ENCODE data around the gene CCNJL. TPM values are rescaled to one million over a fixed set of nuclear protein-coding genes. Genes with fewer than 3 reads are reported as not detected.
"Not testable (repeated sequence)": the region's sequence is repeated elsewhere in the genome, so short reads cannot be mapped to it uniquely, and the experiment has no call there.

Gene CCNJL
- total RNA-seq, 1 experiment from 2014 or later, result 7.6 TPM

DNA sequence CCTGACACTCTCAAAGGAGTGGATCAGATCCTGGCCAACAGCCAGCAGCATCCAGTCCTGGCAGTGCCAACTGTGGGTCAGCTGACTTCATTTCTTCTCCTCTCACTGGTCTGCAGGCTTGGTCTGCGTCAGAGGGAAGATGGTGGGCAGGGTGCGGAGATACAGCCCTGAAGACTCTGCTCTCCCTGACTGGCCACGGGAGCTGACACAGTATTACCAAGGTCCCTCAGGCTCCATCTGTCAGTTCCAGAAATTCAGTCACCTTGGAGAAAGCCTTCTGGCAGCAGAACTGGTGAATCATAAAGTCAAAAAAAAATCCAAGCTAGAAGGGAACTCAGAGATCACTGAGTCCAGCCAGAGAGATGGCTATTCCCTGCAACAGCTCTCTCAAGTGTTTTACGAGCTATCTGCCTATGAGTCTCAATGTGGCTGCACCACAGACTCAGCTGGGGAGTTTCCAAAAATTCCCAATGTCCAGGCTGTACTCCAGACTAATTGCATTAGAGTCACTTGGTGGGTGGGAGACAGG, 30.1 kb upstream of the CCNJL start:
- intact Hi-C loops (cut with micrococcal nuclease; ENCODE audit: unreplicated experiment), result no loop called here
- POLR2A ChIA-PET (ENCODE audit: low non-redundant PET), result no interaction called here

DNA sequence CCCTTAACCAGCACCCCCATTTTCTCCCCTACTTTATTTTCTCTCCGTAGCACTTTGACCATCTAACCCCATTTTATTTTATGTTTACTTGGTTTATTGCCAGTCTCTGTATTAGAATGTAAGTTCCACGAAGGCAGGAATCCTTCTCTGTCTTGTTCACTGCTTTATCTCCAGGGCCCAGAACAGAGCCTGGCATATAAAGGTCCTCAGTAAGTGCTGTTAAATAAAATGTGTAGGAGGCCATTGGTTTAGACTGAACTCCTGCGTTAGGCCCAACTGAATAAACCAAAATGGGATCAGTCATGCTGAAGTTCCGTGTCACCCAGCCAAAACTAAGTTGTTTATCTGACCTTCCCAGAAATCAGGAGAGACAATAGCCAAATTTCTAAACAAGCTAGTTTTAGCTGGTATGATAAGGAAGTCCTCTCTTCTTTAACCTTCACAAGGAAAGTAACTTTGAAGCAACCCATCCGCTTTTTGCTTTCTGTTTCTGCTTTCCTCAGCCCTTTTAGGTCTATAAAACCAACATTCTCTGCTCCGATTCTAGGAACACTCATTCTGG, 29.0 kb upstream of the CCNJL start:
- intact Hi-C loops (cut with micrococcal nuclease; ENCODE audit: unreplicated experiment), result no loop called here
- Histone ChIP-seq H3K27me3 (replicated peaks; ENCODE audit: insufficient read depth, low read depth, low read length, poor library complexity) (no peaks in the 10 kb centered on the region), H3K9me3 (ENCODE audit: low read depth, low read length, poor library complexity, severe bottlenecking) (no peaks in the 10 kb centered on the region), H3K4me1 (ENCODE audit: insufficient read depth, low read length, poor library complexity, severe bottlenecking) (peaks cover 4% of the 10 kb centered on the region), H3K36me3 (ENCODE audit: insufficient read depth, low read length, poor library complexity, severe bottlenecking) (no peaks in the 10 kb centered on the region), H3K27ac (ENCODE audit: low read depth, low read length, poor library complexity, severe bottlenecking) (no peak overlapping the region), H3K4me3 (ENCODE audit: low read depth, low read length, poor library complexity, severe bottlenecking) (no peak overlapping the region)
- POLR2A ChIA-PET (ENCODE audit: low non-redundant PET), result interaction anchor here (0.6 kb wide), 1 partner anchor 143 kb away, joined by 7 read pairs; no protein-coding TSS in a partner anchor
- TF ChIP-seq EZH2 (IDR thresholded peaks at IDR 0.05; ENCODE audit: borderline replicate concordance, low read depth, low read length, poor library complexity, severe bottlenecking), result no peak
- TF ChIP-seq, protein P1, sequence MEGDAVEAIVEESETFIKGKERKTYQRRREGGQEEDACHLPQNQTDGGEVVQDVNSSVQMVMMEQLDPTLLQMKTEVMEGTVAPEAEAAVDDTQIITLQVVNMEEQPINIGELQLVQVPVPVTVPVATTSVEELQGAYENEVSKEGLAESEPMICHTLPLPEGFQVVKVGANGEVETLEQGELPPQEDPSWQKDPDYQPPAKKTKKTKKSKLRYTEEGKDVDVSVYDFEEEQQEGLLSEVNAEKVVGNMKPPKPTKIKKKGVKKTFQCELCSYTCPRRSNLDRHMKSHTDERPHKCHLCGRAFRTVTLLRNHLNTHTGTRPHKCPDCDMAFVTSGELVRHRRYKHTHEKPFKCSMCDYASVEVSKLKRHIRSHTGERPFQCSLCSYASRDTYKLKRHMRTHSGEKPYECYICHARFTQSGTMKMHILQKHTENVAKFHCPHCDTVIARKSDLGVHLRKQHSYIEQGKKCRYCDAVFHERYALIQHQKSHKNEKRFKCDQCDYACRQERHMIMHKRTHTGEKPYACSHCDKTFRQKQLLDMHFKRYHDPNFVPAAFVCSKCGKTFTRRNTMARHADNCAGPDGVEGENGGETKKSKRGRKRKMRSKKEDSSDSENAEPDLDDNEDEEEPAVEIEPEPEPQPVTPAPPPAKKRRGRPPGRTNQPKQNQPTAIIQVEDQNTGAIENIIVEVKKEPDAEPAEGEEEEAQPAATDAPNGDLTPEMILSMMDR (conservative IDR thresholded peaks at IDR 0.05; ENCODE audit: low read depth, low read length), result no peak
- no TSS peak for BruUV-seq (replicated peaks)
- CTCF ChIA-PET, result interaction anchor here (1.0 kb wide), 1 partner anchor 96 kb away, joined by 3 read pairs; no protein-coding TSS in a partner anchor
- no peak for DNase-seq (ENCODE audit: low spot score)

More for the DNA sequence above, 30.1 kb upstream of the CCNJL start:
- Histone ChIP-seq H3K4me3 (ENCODE audit: low read depth, low read length, poor library complexity, severe bottlenecking) (no peak overlapping the region), H3K36me3 (ENCODE audit: insufficient read depth, low read length, poor library complexity, severe bottlenecking) (no peaks in the 10 kb centered on the region), H3K27ac (ENCODE audit: low read depth, low read length, poor library complexity, severe bottlenecking) (no peak overlapping the region), H3K9me3 (ENCODE audit: low read depth, low read length, poor library complexity, severe bottlenecking) (no peaks in the 10 kb centered on the region), H3K27me3 (replicated peaks; ENCODE audit: insufficient read depth, low read depth, low read length, poor library complexity) (no peaks in the 10 kb centered on the region), H3K4me1 (ENCODE audit: insufficient read depth, low read length, poor library complexity, severe bottlenecking) (peaks cover 4% of the 10 kb centered on the region)
- no peak for DNase-seq (ENCODE audit: low spot score)
- TF ChIP-seq, protein P1 (conservative IDR thresholded peaks at IDR 0.05; ENCODE audit: low read depth, low read length), result no peak
- no peak for TF ChIP-seq EZH2 (IDR thresholded peaks at IDR 0.05; ENCODE audit: borderline replicate concordance, low read depth, low read length, poor library complexity, severe bottlenecking)
- CTCF ChIA-PET, result no interaction called here
- BruUV-seq (replicated peaks), result no TSS peak

DNA sequence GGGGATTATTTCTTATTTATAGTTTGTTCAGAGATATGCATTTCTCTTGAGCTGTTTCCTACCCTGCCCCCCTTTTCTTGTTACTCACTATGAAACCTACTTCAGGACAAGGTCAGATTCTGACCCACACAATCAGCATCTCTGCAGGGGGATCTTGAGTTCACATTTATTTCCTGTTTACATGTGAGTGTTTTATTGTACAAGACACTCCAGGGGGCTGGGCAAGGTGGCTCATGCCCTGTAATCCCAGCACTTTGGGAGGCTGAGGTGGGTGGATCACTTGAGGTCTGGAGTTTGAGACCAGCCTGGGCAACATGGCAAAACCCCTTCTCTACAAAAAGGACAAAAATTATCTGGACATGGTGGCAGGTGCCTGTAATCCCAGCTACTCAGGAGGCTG, 28.1 kb upstream of the CCNJL start:
- H3K4me3 ChIP-seq (ENCODE audit: low read depth, low read length, poor library complexity, severe bottlenecking); H3K27ac ChIP-seq (ENCODE audit: low read depth, low read length, poor library complexity, severe bottlenecking); H3K4me1 ChIP-seq (ENCODE audit: insufficient read depth, low read length, poor library complexity, severe bottlenecking); DNase-seq (ENCODE audit: low spot score); H3K9me3 ChIP-seq (ENCODE audit: low read depth, low read length, poor library complexity, severe bottlenecking); intact Hi-C loops (cut with micrococcal nuclease; ENCODE audit: unreplicated experiment); POLR2A ChIA-PET (ENCODE audit: low non-redundant PET); H3K27me3 ChIP-seq (replicated peaks; ENCODE audit: insufficient read depth, low read depth, low read length, poor library complexity); H3K36me3 ChIP-seq (ENCODE audit: insufficient read depth, low read length, poor library complexity, severe bottlenecking); BruUV-seq (replicated peaks): not testable (repeated sequence)
- CTCF ChIA-PET, result interaction anchor here (1.0 kb wide), 1 partner anchor 95 kb away, joined by 3 read pairs; no protein-coding TSS in a partner anchor
